Neutrophil (primary cell): ENCODE data around the gene MICU1.
A peak's percentile ranks its signal among the peaks of the same experiment; 100 is the strongest.

Experiments used
- H3K27ac ChIP-seq: fragments of 200-600 bp; sonication (generic); 2 replicates; pipeline ENCODE4 v1.5.1; 2016; ENCODE audit warnings: mild to moderate bottlenecking, moderate library complexity
- H3K27me3 ChIP-seq: fragments of 200-600 bp; sonication (generic); 2 replicates; pipeline ENCODE4 v1.6.0; 2016; ENCODE audit warnings: mild to moderate bottlenecking
- H3K36me3 ChIP-seq: fragments of 200-600 bp; sonication (generic); 2 replicates; pipeline ENCODE4 v1.5.1; 2017
- H3K4me1 ChIP-seq, 2 experiments: fragments of 200-600 bp in 1 of 2; sonication (generic) in 1 of 2; 1 replicate in 1 of 2; 2 replicates in 1 of 2; pipeline versions ENCODE4 v1.5.1 to v1.6.1; 2013 to 2016; ENCODE audit warnings: low read depth in 1 of 2, low read length in 1 of 2, mild to moderate bottlenecking in 1 of 2, moderate library complexity in 1 of 2; ENCODE audit not compliant: control insufficient read depth in 1 of 2, insufficient read depth in 1 of 2
- H3K4me3 ChIP-seq, 2 experiments: fragments of 200-600 bp in 1 of 2; sonication (generic) in 1 of 2; 1 replicate in 1 of 2; 2 replicates in 1 of 2; pipeline ENCODE4 v1.5.1; 2013 to 2016; ENCODE audit warnings: low read depth in 1 of 2, low read length in 1 of 2, mild to moderate bottlenecking in 1 of 2, moderate library complexity in 1 of 2
- H3K9me3 ChIP-seq: fragments of 200-600 bp; sonication (generic); 2 replicates; pipeline ENCODE4 v1.5.1; 2016
- CTCF ChIP-seq: fragments of 200-600 bp; sonication (generic); IDR thresholded peaks from 2 replicates; pipeline ENCODE4 v1.5.1; 2016; ENCODE audit warnings: antibody characterized with exemption

MICU1 gene

GRCh38 chr10:72390764-72391163, 235.1 kb downstream of the MICU1 start:
- Histone ChIP-seq H3K27me3 (no peaks in the 10 kb centered on the region), H3K4me3 (no peak overlapping the region), H3K27ac (no peak overlapping the region), H3K4me1 (peaks cover 22 to 27% of the 10 kb centered on the region in 2 experiments), H3K36me3 (no peaks in the 10 kb centered on the region), H3K9me3 (no peaks in the 10 kb centered on the region)
- no peak for TF ChIP-seq CTCF

GRCh38 chr10:72389716-72390115, 236.2 kb downstream of the MICU1 start:
- H3K4me3 ChIP-seq, result no peak overlapping the region
- no peak overlapping the region for H3K27ac ChIP-seq
- peaks cover 33 to 37% of the 10 kb centered on the region in 2 experiments for H3K4me1 ChIP-seq
- no peaks in the 10 kb centered on the region for H3K27me3 ChIP-seq
- H3K9me3 ChIP-seq, result no peaks in the 10 kb centered on the region
- no peaks in the 10 kb centered on the region for H3K36me3 ChIP-seq
- no peak for TF ChIP-seq CTCF

GRCh38 chr10:72389014-72389413, 236.9 kb downstream of the MICU1 start:
- Histone ChIP-seq H3K36me3 (no peaks in the 10 kb centered on the region), H3K4me1 (peaks cover 37 to 44% of the 10 kb centered on the region in 2 experiments), H3K27me3 (no peaks in the 10 kb centered on the region), H3K9me3 (no peaks in the 10 kb centered on the region), H3K4me3 (no peak overlapping the region), H3K27ac (peak overlapping the region; percentile 0)
- TF ChIP-seq CTCF, result no peak

GRCh38 chr10:72388062-72388461, 237.8 kb downstream of the MICU1 start:
- TF ChIP-seq CTCF, result no peak
- Histone ChIP-seq H3K27ac (peak overlapping the region; percentile 91), H3K9me3 (no peaks in the 10 kb centered on the region), H3K27me3 (no peaks in the 10 kb centered on the region), H3K36me3 (no peaks in the 10 kb centered on the region), H3K4me3 (no peak overlapping the region), H3K4me1 (peaks cover 37 to 46% of the 10 kb centered on the region in 2 experiments)

GRCh38 chr10:72386916-72387586, 238.8 kb downstream of the MICU1 start:
- Histone ChIP-seq H3K4me1 (peaks cover 37 to 39% of the 10 kb centered on the region in 2 experiments), H3K9me3 (no peaks in the 10 kb centered on the region), H3K27ac (peak overlapping the region; percentile 91), H3K36me3 (no peaks in the 10 kb centered on the region), H3K27me3 (no peaks in the 10 kb centered on the region), H3K4me3 (no peak overlapping the region)
- TF ChIP-seq CTCF, result no peak
